Activated CD4-positive, alpha-beta T cell treated with anti-CD3 and anti-CD28 coated beads, Interleukin-2, amount 10 ng/mL, durations not matched to agents 7 days and 5 days (primary cell): ENCODE measurements around the gene UBALD2. TPM values are rescaled to one million over a fixed set of nuclear protein-coding genes. Genes with fewer than 3 reads are reported as not detected.
"Not testable (repeated sequence)": the region's sequence is repeated elsewhere in the genome, so short reads cannot be mapped to it uniquely, and the experiment has no call there.

Experiments used
- CTCF ChIA-PET: fragments of 350-600 bp; sonication (Branson Sonifier 250); formaldehyde crosslinking; loops from one replicate; lab custom pipeline; 2021; ENCODE audit warnings: antibody characterized with exemption; lab: Charles Lee
- POLR2A ChIA-PET: fragments of 350-600 bp; sonication (Branson Sonifier 250); formaldehyde crosslinking; loops from one replicate; lab custom pipeline; 2021; ENCODE audit warnings: antibody characterized with exemption; lab: Charles Lee
- DNase-seq: peaks from one replicate; pipeline ENCODE4 v3.0.0-alpha.2; 2020
- H3K27ac Mint-ChIP-seq: one replicate; pipeline ENCODE4 v1.8.0; 2021; ENCODE audit warnings: mild to moderate bottlenecking, moderate library complexity, mixed read lengths
- H3K27me3 Mint-ChIP-seq: one replicate; pipeline ENCODE4 v1.8.0; 2021; ENCODE audit warnings: mixed read lengths
- H3K36me3 Mint-ChIP-seq: one replicate; pipeline ENCODE4 v1.8.0; 2021; ENCODE audit warnings: low read depth, mixed read lengths
- H3K4me1 Mint-ChIP-seq: one replicate; pipeline ENCODE4 v1.8.0; 2021; ENCODE audit warnings: mixed read lengths
- H3K4me3 Mint-ChIP-seq: one replicate; pipeline ENCODE4 v1.8.0; 2021; ENCODE audit warnings: mild to moderate bottlenecking, moderate library complexity, mixed read lengths
- H3K9me3 Mint-ChIP-seq: one replicate; pipeline ENCODE4 v1.8.0; 2021; ENCODE audit warnings: mixed read lengths
- total RNA-seq, 2 experiments: library from RNA; stranded (reverse); gene quantifications; one replicate each; pipeline ENCODE4 v1.2.3, GENCODE V29; 2021

The UBALD2 gene
- total RNA-seq, 2 experiments from 2014 or later = 319 to 399 TPM

- no peaks in the 10 kb centered on the region for H3K27me3 Mint-ChIP-seq
- ChIA-PET POLR2A (no interaction called here), CTCF (interaction anchor here (0.7 to 1.8 kb wide), 5 partner anchors 28 to 176 kb away, joined by 3 to 4 read pairs (median 3); partner anchors contain the start of gene SPHK1)
- H3K4me3 Mint-ChIP-seq = no peak overlapping the region
- no peaks in the 10 kb centered on the region for H3K9me3 Mint-ChIP-seq
- no peaks in the 10 kb centered on the region for H3K4me1 Mint-ChIP-seq
- no peak for DNase-seq
- no peak overlapping the region for H3K27ac Mint-ChIP-seq
- H3K36me3 Mint-ChIP-seq = no peaks in the 10 kb centered on the region
Measured at GRCh38 chr17:76296186-76296585, 31.0 kb downstream of the UBALD2 start.

GRCh38 chr17:76296889-76297288, 31.7 kb downstream of the UBALD2 start:
- ChIA-PET POLR2A (no interaction called here), CTCF (interaction anchor here (0.7 to 1.8 kb wide), 5 partner anchors 27 to 291 kb away, joined by 3 to 5 read pairs (median 4); no protein-coding TSS in a partner anchor)
- Mint-ChIP-seq H3K4me3 (no peak overlapping the region), H3K4me1 (no peaks in the 10 kb centered on the region), H3K27ac (no peak overlapping the region), H3K9me3 (no peaks in the 10 kb centered on the region), H3K27me3 (no peaks in the 10 kb centered on the region), H3K36me3 (no peaks in the 10 kb centered on the region)
- DNase-seq = no peak

GRCh38 chr17:76297436-76297835, 32.3 kb downstream of the UBALD2 start:
- Mint-ChIP-seq H3K9me3 (no peaks in the 10 kb centered on the region), H3K4me3 (no peak overlapping the region), H3K36me3 (no peaks in the 10 kb centered on the region), H3K4me1 (no peaks in the 10 kb centered on the region), H3K27ac (no peak overlapping the region), H3K27me3 (no peaks in the 10 kb centered on the region)
- POLR2A ChIA-PET = no interaction called here
- CTCF ChIA-PET = interaction anchor here (0.6 to 2.6 kb wide), 9 partner anchors 10 to 292 kb away, joined by 3 to 9 read pairs (median 4); no protein-coding TSS in a partner anchor
- no peak for DNase-seq

- Mint-ChIP-seq H3K27ac (no peak overlapping the region), H3K4me3 (no peak overlapping the region), H3K27me3 (no peaks in the 10 kb centered on the region), H3K9me3 (no peaks in the 10 kb centered on the region), H3K4me1 (peaks cover 1% of the 10 kb centered on the region), H3K36me3 (peaks cover 3% of the 10 kb centered on the region)
- POLR2A ChIA-PET = no interaction called here
- CTCF ChIA-PET = interaction anchor here (0.6 to 5.5 kb wide), 7 partner anchors 16 to 104 kb away, joined by 3 to 48 read pairs (median 4); partner anchors contain the start of gene SPHK1
- DNase-seq = no peak
Measured at GRCh38 chr17:76304226-76305134, 39.3 kb downstream of the UBALD2 start.

GRCh38 chr17:76305135-76305454, 39.9 kb downstream of the UBALD2 start:
- H3K27ac Mint-ChIP-seq, H3K9me3 Mint-ChIP-seq, POLR2A ChIA-PET, H3K27me3 Mint-ChIP-seq, H3K4me3 Mint-ChIP-seq, DNase-seq, H3K4me1 Mint-ChIP-seq, H3K36me3 Mint-ChIP-seq: not testable (repeated sequence)
- CTCF ChIA-PET = interaction anchor here (0.6 to 5.5 kb wide), 2 partner anchors 80 to 92 kb away, joined by 3 to 48 read pairs; no protein-coding TSS in a partner anchor

GRCh38 chr17:76307299-76307965, 42.3 kb downstream of the UBALD2 start:
- Mint-ChIP-seq H3K9me3 (no peaks in the 10 kb centered on the region), H3K4me3 (no peak overlapping the region), H3K4me1 (peaks cover 1% of the 10 kb centered on the region), H3K27ac (no peak overlapping the region), H3K36me3 (peaks cover 8% of the 10 kb centered on the region), H3K27me3 (no peaks in the 10 kb centered on the region)
- POLR2A ChIA-PET = no interaction called here
- no peak for DNase-seq
- CTCF ChIA-PET = interaction anchor here (1.0 kb wide), 1 partner anchor 91 kb away, joined by 4 read pairs; no protein-coding TSS in a partner anchor

GRCh38 chr17:76307966-76308338, 42.8 kb downstream of the UBALD2 start, which contains the start of gene QRICH2:
Gene QRICH2 (minus strand): TSS chr17:76308276. CDS start chr17:76307998, 278 bp downstream.
- POLR2A ChIA-PET = no interaction called here
- DNase-seq = no peak
- peaks cover 1% of the 10 kb centered on the region for H3K4me1 Mint-ChIP-seq
- no peaks in the 10 kb centered on the region for H3K9me3 Mint-ChIP-seq
- H3K27ac Mint-ChIP-seq = no peak within 1 kb of the TSS
- no peak within 1 kb of the TSS for H3K4me3 Mint-ChIP-seq
- CTCF ChIA-PET = no interaction called here
- no peaks in the 10 kb centered on the region for H3K27me3 Mint-ChIP-seq
- H3K36me3 Mint-ChIP-seq = peaks cover 12% of the 10 kb centered on the region

DNA sequence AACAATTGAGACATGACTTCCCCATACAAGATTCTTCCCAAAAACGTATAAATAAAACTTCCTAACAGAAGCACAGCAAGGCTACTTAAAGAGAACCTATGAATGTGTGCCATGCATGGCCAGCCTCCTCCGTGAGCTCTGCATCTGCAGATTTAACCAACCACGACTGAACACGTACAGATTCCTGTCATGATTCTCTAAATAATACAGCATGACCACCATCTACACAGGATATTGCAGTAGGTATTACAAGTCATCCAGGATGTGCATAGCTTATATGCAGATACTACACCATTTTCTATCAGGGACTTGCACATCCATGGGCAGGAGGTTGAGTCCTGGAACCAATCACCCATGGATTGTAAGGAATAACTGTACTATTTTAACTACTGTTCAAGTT, 44.3 kb downstream of the UBALD2 start:
- Mint-ChIP-seq H3K4me3 (no peak overlapping the region), H3K27ac (no peak overlapping the region), H3K4me1 (peaks cover under 1% of the 10 kb centered on the region), H3K27me3 (no peaks in the 10 kb centered on the region), H3K36me3 (peaks cover 16% of the 10 kb centered on the region), H3K9me3 (no peaks in the 10 kb centered on the region)
- ChIA-PET CTCF (interaction anchor here (0.6 kb wide), 1 partner anchor 21 kb away, joined by 3 read pairs; no protein-coding TSS in a partner anchor), POLR2A (interaction anchor here (0.6 kb wide), 1 partner anchor 71 kb away, joined by 3 read pairs; no protein-coding TSS in a partner anchor)
- no peak for DNase-seq

- no peak overlapping the region for H3K4me3 Mint-ChIP-seq
- peaks cover 12% of the 10 kb centered on the region for H3K4me1 Mint-ChIP-seq
- DNase-seq = no peak
- no peak overlapping the region for H3K27ac Mint-ChIP-seq
- H3K9me3 Mint-ChIP-seq = no peaks in the 10 kb centered on the region
- ChIA-PET CTCF (interaction anchor here (0.6 to 1.0 kb wide), 3 partner anchors 10 to 25 kb away, joined by 3 to 4 read pairs (median 3); no protein-coding TSS in a partner anchor), POLR2A (no interaction called here)
- no peaks in the 10 kb centered on the region for H3K27me3 Mint-ChIP-seq
- H3K36me3 Mint-ChIP-seq = peaks cover 22% of the 10 kb centered on the region
Measured at GRCh38 chr17:76312735-76313134, 47.6 kb downstream of the UBALD2 start.

GRCh38 chr17:76314392-76315227, 49.5 kb downstream of the UBALD2 start:
- no peak overlapping the region for H3K4me3 Mint-ChIP-seq
- H3K27ac Mint-ChIP-seq = no peak overlapping the region
- DNase-seq = no peak
- ChIA-PET POLR2A (no interaction called here), CTCF (no interaction called here)
- no peaks in the 10 kb centered on the region for H3K27me3 Mint-ChIP-seq
- H3K36me3 Mint-ChIP-seq = peaks cover 19% of the 10 kb centered on the region
- no peaks in the 10 kb centered on the region for H3K9me3 Mint-ChIP-seq
- H3K4me1 Mint-ChIP-seq = peaks cover 12% of the 10 kb centered on the region

DNA sequence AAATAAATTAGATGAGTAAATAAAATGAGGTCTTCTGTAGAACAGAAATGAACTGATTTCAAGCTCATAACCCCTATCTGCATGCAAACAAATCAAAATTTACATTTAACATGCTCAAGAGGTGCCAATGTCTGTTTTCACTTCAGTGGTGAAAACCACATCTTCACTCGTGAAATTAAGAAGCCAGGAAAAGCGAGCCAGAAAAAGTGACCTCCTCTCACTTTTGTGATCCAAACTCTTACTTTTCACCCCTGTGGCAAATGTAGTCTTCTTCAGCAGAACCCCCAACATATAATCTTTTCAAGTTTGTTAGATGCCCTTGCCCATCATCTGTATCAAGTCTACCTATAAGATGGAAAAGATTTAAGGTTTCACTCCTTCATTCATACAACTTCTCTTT, 52.4 kb downstream of the UBALD2 start:
- no peak overlapping the region for H3K4me3 Mint-ChIP-seq
- no peaks in the 10 kb centered on the region for H3K27me3 Mint-ChIP-seq
- DNase-seq = no peak
- POLR2A ChIA-PET = no interaction called here
- CTCF ChIA-PET = interaction anchor here (1.4 kb wide), 1 partner anchor 268 kb away, joined by 3 read pairs; no protein-coding TSS in a partner anchor
- H3K27ac Mint-ChIP-seq = no peak overlapping the region
- peaks cover 12% of the 10 kb centered on the region for H3K4me1 Mint-ChIP-seq
- H3K9me3 Mint-ChIP-seq = no peaks in the 10 kb centered on the region
- peaks cover 19% of the 10 kb centered on the region for H3K36me3 Mint-ChIP-seq

GRCh38 chr17:76318586-76318985, 53.4 kb downstream of the UBALD2 start:
- Mint-ChIP-seq H3K36me3 (peaks cover 15% of the 10 kb centered on the region), H3K4me3 (no peak overlapping the region), H3K27ac (no peak overlapping the region), H3K9me3 (no peaks in the 10 kb centered on the region), H3K4me1 (peaks cover 12% of the 10 kb centered on the region), H3K27me3 (no peaks in the 10 kb centered on the region)
- ChIA-PET CTCF (interaction anchor here (0.6 to 1.4 kb wide), 2 partner anchors 269 to 324 kb away, joined by 3 to 5 read pairs; no protein-coding TSS in a partner anchor), POLR2A (no interaction called here)
- DNase-seq = no peak
